ENCODE data around the gene NEK8. TPM values are rescaled to one million over a fixed set of nuclear protein-coding genes. Genes with fewer than 3 reads are reported as not detected.
A peak's percentile ranks its signal among the peaks of the same experiment; 100 is the strongest.

The NEK8 gene
- total RNA-seq, result 1 to 10 TPM; 5.9 to 7.4 (median 6.8) TPM
- total RNA-seq (2013), result 11.2 TPM

- Histone ChIP-seq H3K4me3 (ENCODE audit: low read length) (peak within 1 kb of the TSS; percentile 94), H3K27me3 (ENCODE audit: control insufficient read depth, insufficient read depth, low read length) (no peaks in the 10 kb centered on the region), H3K27ac (ENCODE audit: low read length) (peak within 1 kb of the TSS; percentile 99), H3K9me3 (ENCODE audit: control insufficient read depth, insufficient read depth, low read length) (no peaks in the 10 kb centered on the region), H3K36me3 (ENCODE audit: control insufficient read depth, insufficient read depth, low read length) (peaks cover 14% of the 10 kb centered on the region), H3K4me1 (ENCODE audit: control insufficient read depth, insufficient read depth, low read length) (peaks cover 39% of the 10 kb centered on the region)
- Mint-ChIP-seq H3K4me1 (peaks cover 33 to 41% of the 10 kb centered on the region in 2 donors), H3K27ac (peak within 1 kb of the TSS; percentile 96), H3K4me3 (peak within 1 kb of the TSS; percentile 96), H3K9me3 (no peaks in the 10 kb centered on the region), H3K36me3 (no peaks in the 10 kb centered on the region), H3K27me3 (ENCODE audit: low read depth in 2 of 2) (no peaks in the 10 kb centered on the region)
- ATAC-seq, result peak; percentile 76 to 90 (median 77)
- DNase-seq, result peak; percentile 97 to 98
- TF ChIP-seq CTCF (IDR thresholded peaks at IDR 0.05), result no peak
- intact Hi-C loops (cut with micrococcal nuclease), result loop anchor here (1.0 to 5.0 kb wide), 4 partner anchors 9 to 564 kb away; partner anchors contain the start of genes FLOT2, NUFIP2 and RPL23A
- under 1% methylated on average over 63 of the region's 64 CpGs for WGBS (ENCODE audit: insufficient coverage)
Observed at GRCh38 chr17:28728364-28729200, at the start of gene NEK8. Gene NEK8 (plus strand): TSS chr17:28728788. CDS start chr17:28728814, 26 bp downstream.

- Mint-ChIP-seq H3K36me3 (no peaks in the 10 kb centered on the region), H3K4me3 (no peak overlapping the region), H3K27me3 (ENCODE audit: low read depth in 2 of 2) (no peaks in the 10 kb centered on the region), H3K27ac (no peak overlapping the region), H3K9me3 (no peaks in the 10 kb centered on the region), H3K4me1 (no peaks in the 10 kb centered on the region)
- Histone ChIP-seq H3K4me1 (ENCODE audit: control insufficient read depth, insufficient read depth, low read length) (no peaks in the 10 kb centered on the region), H3K27me3 (ENCODE audit: control insufficient read depth, insufficient read depth, low read length) (no peaks in the 10 kb centered on the region), H3K27ac (ENCODE audit: low read length) (no peak overlapping the region), H3K4me3 (ENCODE audit: low read length) (no peak overlapping the region), H3K9me3 (ENCODE audit: control insufficient read depth, insufficient read depth, low read length) (no peaks in the 10 kb centered on the region), H3K36me3 (ENCODE audit: control insufficient read depth, insufficient read depth, low read length) (peaks cover 80% of the 10 kb centered on the region)
- no peak for DNase-seq
- WGBS (ENCODE audit: insufficient coverage), result 98% methylated on average over 7 of the region's 11 CpGs
- intact Hi-C loops (cut with micrococcal nuclease), result no loop called here
- ATAC-seq, result no peak
- no peak for TF ChIP-seq CTCF (IDR thresholded peaks at IDR 0.05)
Observed at GRCh38 chr17:28682655-28683054, 45.9 kb upstream of the NEK8 start.

- no peak overlapping the region for H3K27ac Mint-ChIP-seq
- H3K27ac ChIP-seq (ENCODE audit: low read length), result no peak overlapping the region
- H3K36me3 Mint-ChIP-seq, result peaks cover 14% of the 10 kb centered on the region
- H3K4me3 ChIP-seq (ENCODE audit: low read length), result no peak overlapping the region
- ATAC-seq (no peak), DNase-seq (no peak)
- intact Hi-C loops (cut with micrococcal nuclease), result no loop called here
- no peak for TF ChIP-seq CTCF (IDR thresholded peaks at IDR 0.05)
- 95% methylated on average over 3 of the region's 3 CpGs for WGBS (ENCODE audit: insufficient coverage)
- H3K27me3 ChIP-seq (ENCODE audit: control insufficient read depth, insufficient read depth, low read length), result no peaks in the 10 kb centered on the region
- no peaks in the 10 kb centered on the region for H3K9me3 Mint-ChIP-seq
- no peaks in the 10 kb centered on the region for H3K4me1 ChIP-seq (ENCODE audit: control insufficient read depth, insufficient read depth, low read length)
- no peaks in the 10 kb centered on the region for H3K9me3 ChIP-seq (ENCODE audit: control insufficient read depth, insufficient read depth, low read length)
- H3K4me1 Mint-ChIP-seq, result no peaks in the 10 kb centered on the region
- H3K27me3 Mint-ChIP-seq (ENCODE audit: low read depth in 2 of 2), result no peaks in the 10 kb centered on the region
- peaks cover 88% of the 10 kb centered on the region for H3K36me3 ChIP-seq (ENCODE audit: control insufficient read depth, insufficient read depth, low read length)
- H3K4me3 Mint-ChIP-seq, result no peak overlapping the region
Observed at GRCh38 chr17:28684963-28685362, 43.6 kb upstream of the NEK8 start.
